CD14-positive monocyte (primary cell): ENCODE measurements around the gene WDR86. TPM values are rescaled to one million over a fixed set of nuclear protein-coding genes. Genes with fewer than 3 reads are reported as not detected.

Experiments
- DNase-seq, 3 donors: peaks; one replicate each; pipeline ENCODE4 v3.0.0-alpha.2; 2011 to 2022
- H2AFZ ChIP-seq: 2 replicates; pipeline ENCODE4 v1.6.0; 2012; ENCODE audit warnings: mild to moderate bottlenecking, low read depth, low read length, inconsistent platforms; ENCODE audit not compliant: insufficient read depth, poor library complexity, severe bottlenecking
- H3K27ac ChIP-seq, 2 donors: 1 replicate in 1 of 2; 2 replicates in 1 of 2; pipeline ENCODE4 v1.5.1; 2012 to 2013; ENCODE audit warnings: low read length in 2 of 2, control low read depth in 1 of 2, inconsistent platforms in 1 of 2, low read depth in 1 of 2, mild to moderate bottlenecking in 1 of 2
- H3K27me3 ChIP-seq, 2 donors: one replicate each; pipeline versions ENCODE4 v1.6.0 to v1.6.1; 2011 to 2013; ENCODE audit warnings: low read length in 2 of 2; ENCODE audit not compliant: control insufficient read depth in 2 of 2, insufficient read depth in 2 of 2
- H3K36me3 ChIP-seq, 2 donors: replicated peaks in 1 of 2; 1 replicate in 1 of 2; 2 replicates in 1 of 2; pipeline versions ENCODE4 v1.5.1 to v1.6.1; 2012 to 2013; ENCODE audit warnings: low read length in 2 of 2, control low read depth in 1 of 2, inconsistent platforms in 1 of 2, mild to moderate bottlenecking in 1 of 2; ENCODE audit not compliant: insufficient read depth in 2 of 2, control insufficient read depth in 1 of 2
- H3K4me1 ChIP-seq, 2 donors: 1 replicate in 1 of 2; 2 replicates in 1 of 2; pipeline versions ENCODE4 v1.5.1 to v1.6.1; 2012 to 2013; ENCODE audit warnings: low read length in 2 of 2, control low read depth in 1 of 2, inconsistent platforms in 1 of 2, mild to moderate bottlenecking in 1 of 2, moderate library complexity in 1 of 2; ENCODE audit not compliant: insufficient read depth in 2 of 2, control insufficient read depth in 1 of 2
- H3K4me2 ChIP-seq: replicated peaks from 2 replicates; pipeline ENCODE3; 2012; ENCODE audit warnings: low read length, moderate library complexity, mild to moderate bottlenecking; ENCODE audit not compliant: poor library complexity, severe bottlenecking; ENCODE audit errors: extremely low read depth
- H3K4me3 ChIP-seq, 3 experiments: fragments of 200-600 bp in 1 of 3; sonication (generic) in 1 of 3; replicated peaks in 1 of 3; 1 replicate in 2 of 3; 2 replicates in 1 of 3; pipeline ENCODE4 v1.5.1; 2011 to 2013; ENCODE audit warnings: low read length in 3 of 3, mild to moderate bottlenecking in 3 of 3, control low read depth in 2 of 3, low read depth in 2 of 3, inconsistent platforms in 1 of 3, moderate library complexity in 1 of 3
- H3K79me2 ChIP-seq: 2 replicates; pipeline ENCODE4 v1.6.0; 2012; ENCODE audit warnings: mild to moderate bottlenecking, control low read depth, inconsistent platforms, low read length, moderate library complexity; ENCODE audit not compliant: insufficient read depth
- H3K9ac ChIP-seq: 2 replicates; pipeline ENCODE4 v1.6.0; 2017; ENCODE audit warnings: low read length, mild to moderate bottlenecking; ENCODE audit not compliant: insufficient read depth, poor library complexity, severe bottlenecking
- H3K9me3 ChIP-seq, 2 donors: replicated peaks in 1 of 2; 1 replicate in 1 of 2; 2 replicates in 1 of 2; pipeline versions ENCODE4 v1.5.1 to v1.6.1; 2012 to 2013; ENCODE audit warnings: low read length in 2 of 2, control low read depth in 1 of 2; ENCODE audit not compliant: control insufficient read depth in 1 of 2, insufficient read depth in 1 of 2
- H4K20me1 ChIP-seq: 2 replicates; pipeline ENCODE4 v1.6.0; 2012; ENCODE audit warnings: mild to moderate bottlenecking, low read length, control low read depth, moderate library complexity; ENCODE audit not compliant: insufficient read depth
- H3K27ac Mint-ChIP-seq, 7 donors: one replicate each; pipeline ENCODE4 v1.8.0; 2020; ENCODE audit warnings: mild to moderate bottlenecking in 7 of 7, mixed read lengths in 7 of 7, moderate library complexity in 6 of 7, inconsistent platforms in 2 of 7
- H3K27me3 Mint-ChIP-seq, 3 donors: one replicate each; pipeline ENCODE4 v1.8.0; 2021 to 2022; ENCODE audit warnings: low read depth in 3 of 3, mild to moderate bottlenecking in 3 of 3, mixed read lengths in 3 of 3, moderate library complexity in 3 of 3, inconsistent platforms in 1 of 3
- H3K36me3 Mint-ChIP-seq, 2 donors: one replicate each; pipeline ENCODE4 v1.8.0; 2020; ENCODE audit warnings: mixed read lengths in 2 of 2, inconsistent platforms in 1 of 2, mild to moderate bottlenecking in 1 of 2
- H3K4me1 Mint-ChIP-seq: one replicate; pipeline ENCODE4 v1.8.0; 2020; ENCODE audit warnings: mild to moderate bottlenecking, mixed read lengths
- H3K4me3 Mint-ChIP-seq, 2 donors: one replicate each; pipeline ENCODE4 v1.8.0; 2020; ENCODE audit warnings: mild to moderate bottlenecking in 2 of 2, mixed read lengths in 2 of 2, moderate library complexity in 1 of 2
- H3K9me3 Mint-ChIP-seq, 7 donors: one replicate each; pipeline ENCODE4 v1.8.0; 2020 to 2022; ENCODE audit warnings: mixed read lengths in 7 of 7, mild to moderate bottlenecking in 6 of 7, moderate library complexity in 6 of 7, inconsistent platforms in 2 of 7
- WGBS: methylation state at CpG from one replicate; pipeline ENCODE4 v1.1.5; 2013; ENCODE audit warnings: missing lambda C conversion rate; ENCODE audit not compliant: insufficient coverage; 5-methylcytosine and 5-hydroxymethylcytosine counted together
- intact Hi-C, 2 donors: fragments of 100-400 bp; cut with micrococcal nuclease; formaldehyde crosslinking; loops; one replicate each; pipeline versions ENCODE4 v1.15.0 to v1.15.1; 2023
- polyA plus RNA-seq, 3 donors: library from polyadenylated mRNA; depleted of rRNA in 1 of 3; unstranded in 2 of 3; stranded (reverse) in 1 of 3; fragments of 300-500 nt in 2 of 3; fragments of >200 nt in 1 of 3; fragmentation: Illumina TruSeq in 2 of 3; gene quantifications; 1 replicate in 2 of 3; 2 replicates in 1 of 3; pipeline ENCODE4 v1.2.3, GENCODE V29; 2012 to 2021
- TF ChIP-seq, protein P1 (sequence below): fragments of 200-600 bp; IDR thresholded peaks from one replicate; pipeline ENCODE4 v1.8.0; 2022; ENCODE audit warnings: antibody characterized with exemption, mild to moderate bottlenecking

WDR86 gene
- polyA plus RNA-seq, 3 donors, result 0.11 to 0.30 (median 0.24) TPM

DNA sequence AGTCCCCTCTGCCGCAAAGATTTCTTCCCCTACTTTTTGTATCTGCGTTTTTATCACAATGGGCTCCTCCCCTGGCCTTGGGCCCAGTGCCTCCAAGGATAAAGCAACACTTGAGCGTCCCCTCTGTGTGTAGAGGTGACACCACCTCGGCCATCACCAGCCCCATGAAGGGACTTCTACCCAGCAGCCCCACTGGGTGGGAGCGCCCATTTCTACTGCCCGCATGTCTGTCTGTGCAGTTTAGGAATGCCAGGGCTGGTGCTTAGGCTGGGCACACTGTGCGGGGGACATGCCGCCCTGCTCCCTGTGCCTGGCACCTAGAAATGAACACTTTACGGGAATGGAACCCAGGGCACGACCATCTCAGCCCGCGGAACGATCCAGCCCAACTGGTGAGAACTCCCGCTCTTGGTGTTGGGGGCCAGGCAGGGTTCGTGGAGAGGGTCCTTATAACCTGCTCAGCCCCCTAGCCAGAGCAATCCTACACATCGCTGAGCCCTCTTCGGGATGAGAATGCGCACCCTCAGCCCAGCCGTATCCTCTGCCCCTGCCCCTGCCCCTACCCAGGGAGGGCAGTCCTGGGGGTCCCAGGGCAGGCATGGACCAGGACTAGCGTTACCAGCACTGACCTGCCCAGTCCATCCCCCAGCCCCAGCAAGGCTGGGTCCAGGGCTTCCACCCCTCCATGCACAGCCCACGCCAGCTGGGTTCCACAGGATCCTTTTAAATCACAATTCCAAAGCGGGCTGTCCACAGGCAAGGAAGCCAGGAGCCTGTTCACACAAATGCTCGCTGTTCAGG, 17.3 kb upstream of the WDR86 start:
- Histone ChIP-seq H4K20me1 (no peaks in the 10 kb centered on the region), H3K79me2 (no peaks in the 10 kb centered on the region), H3K4me2 (no peak overlapping the region), H3K36me3 (no peaks in the 10 kb centered on the region), H3K9me3 (peaks cover 6% of the 10 kb centered on the region in 2 donors), H3K27me3 (no peaks in the 10 kb centered on the region), H3K27ac (no peak overlapping the region), H3K9ac (no peak overlapping the region), H2AFZ (no peak overlapping the region), H3K4me3 (no peak overlapping the region), H3K4me1 (no peaks in the 10 kb centered on the region)
- peak overlapping the region in 1 of 7 donors; percentile 50 for H3K27ac Mint-ChIP-seq
- TF ChIP-seq, protein P1, sequence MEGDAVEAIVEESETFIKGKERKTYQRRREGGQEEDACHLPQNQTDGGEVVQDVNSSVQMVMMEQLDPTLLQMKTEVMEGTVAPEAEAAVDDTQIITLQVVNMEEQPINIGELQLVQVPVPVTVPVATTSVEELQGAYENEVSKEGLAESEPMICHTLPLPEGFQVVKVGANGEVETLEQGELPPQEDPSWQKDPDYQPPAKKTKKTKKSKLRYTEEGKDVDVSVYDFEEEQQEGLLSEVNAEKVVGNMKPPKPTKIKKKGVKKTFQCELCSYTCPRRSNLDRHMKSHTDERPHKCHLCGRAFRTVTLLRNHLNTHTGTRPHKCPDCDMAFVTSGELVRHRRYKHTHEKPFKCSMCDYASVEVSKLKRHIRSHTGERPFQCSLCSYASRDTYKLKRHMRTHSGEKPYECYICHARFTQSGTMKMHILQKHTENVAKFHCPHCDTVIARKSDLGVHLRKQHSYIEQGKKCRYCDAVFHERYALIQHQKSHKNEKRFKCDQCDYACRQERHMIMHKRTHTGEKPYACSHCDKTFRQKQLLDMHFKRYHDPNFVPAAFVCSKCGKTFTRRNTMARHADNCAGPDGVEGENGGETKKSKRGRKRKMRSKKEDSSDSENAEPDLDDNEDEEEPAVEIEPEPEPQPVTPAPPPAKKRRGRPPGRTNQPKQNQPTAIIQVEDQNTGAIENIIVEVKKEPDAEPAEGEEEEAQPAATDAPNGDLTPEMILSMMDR, result no peak
- peaks cover 15% of the 10 kb centered on the region for H3K4me1 Mint-ChIP-seq
- intact Hi-C loops, result no loop called here
- no peak overlapping the region for H3K4me3 Mint-ChIP-seq
- no peak for DNase-seq
- no peaks in the 10 kb centered on the region for H3K36me3 Mint-ChIP-seq
- 96% methylated on average over 19 of the region's 23 CpGs for WGBS
- H3K9me3 Mint-ChIP-seq, result peaks cover 3 to 12% (median 8%) of the 10 kb centered on the region in 7 donors
- peaks cover 2 to 7% (median 6%) of the 10 kb centered on the region in 3 donors for H3K27me3 Mint-ChIP-seq

DNA sequence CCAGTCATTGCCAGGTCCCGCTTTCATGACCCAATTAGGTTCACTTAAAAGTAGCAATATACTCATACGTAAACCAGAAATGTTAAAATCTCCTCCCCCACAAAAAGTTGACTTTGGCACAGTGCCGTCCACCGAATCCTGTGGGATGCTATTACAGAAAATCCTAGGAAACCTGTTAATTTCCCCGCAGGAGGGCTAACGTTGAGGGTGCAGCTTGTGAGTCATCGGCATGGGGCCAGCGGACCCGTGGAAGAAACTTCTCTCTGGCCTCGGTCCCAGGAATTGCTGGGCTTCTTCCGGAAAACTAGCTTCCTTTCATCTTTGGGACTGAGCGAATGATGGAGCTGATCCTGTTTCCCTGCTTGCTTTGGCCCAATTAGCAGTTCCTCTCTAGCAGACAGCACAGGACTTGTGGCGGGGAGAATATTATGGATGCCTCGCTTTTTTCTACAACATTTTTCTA, 16.6 kb upstream of the WDR86 start:
- no peak overlapping the region for H3K4me3 ChIP-seq
- Mint-ChIP-seq H3K36me3 (no peaks in the 10 kb centered on the region), H3K27me3 (peaks cover 2 to 7% (median 6%) of the 10 kb centered on the region in 3 donors), H3K27ac (no peak overlapping the region), H3K9me3 (peaks cover 8 to 18% (median 14%) of the 10 kb centered on the region in 7 donors), H3K4me3 (no peak overlapping the region), H3K4me1 (peaks cover 15% of the 10 kb centered on the region)
- H3K79me2 ChIP-seq, result no peaks in the 10 kb centered on the region
- peaks cover 10 to 13% of the 10 kb centered on the region in 2 donors for H3K9me3 ChIP-seq
- H4K20me1 ChIP-seq, result no peaks in the 10 kb centered on the region
- no peak overlapping the region for H3K9ac ChIP-seq
- intact Hi-C loops, result no loop called here
- no peak overlapping the region for H3K27ac ChIP-seq
- no peaks in the 10 kb centered on the region for H3K36me3 ChIP-seq
- H3K4me1 ChIP-seq, result no peaks in the 10 kb centered on the region
- no peak overlapping the region for H3K4me2 ChIP-seq
- no peak overlapping the region for H2AFZ ChIP-seq
- no peak for DNase-seq
- H3K27me3 ChIP-seq, result no peaks in the 10 kb centered on the region
- TF ChIP-seq, protein P1, result no peak
- 95% methylated on average over 13 of the region's 14 CpGs for WGBS
